PFSK-1 (cell line): ENCODE measurements around the gene WFDC6.

Experiments
- SIN3A ChIP-seq: IDR thresholded peaks from 2 replicates; pipeline ENCODE4 v1.6.1; 2012; ENCODE audit warnings: mild to moderate bottlenecking, low read length, moderate library complexity, borderline replicate concordance; ENCODE audit not compliant: insufficient read depth
- TAF1 ChIP-seq: IDR thresholded peaks from 2 replicates; pipeline ENCODE4 v1.6.1; 2012; ENCODE audit warnings: low read length, control low read depth, borderline replicate concordance; ENCODE audit not compliant: insufficient read depth

GRCh38 chr20:45588800-45589199 is 49.5 kb upstream of the WFDC6 start:
- TF ChIP-seq TAF1 (no peak), SIN3A (no peak)
